ENCODE results near the gene SYNC.

- no peak for TF ChIP-seq POLR2A (IDR thresholded peaks at IDR 0.05)
- TF ChIP-seq, protein P1, sequence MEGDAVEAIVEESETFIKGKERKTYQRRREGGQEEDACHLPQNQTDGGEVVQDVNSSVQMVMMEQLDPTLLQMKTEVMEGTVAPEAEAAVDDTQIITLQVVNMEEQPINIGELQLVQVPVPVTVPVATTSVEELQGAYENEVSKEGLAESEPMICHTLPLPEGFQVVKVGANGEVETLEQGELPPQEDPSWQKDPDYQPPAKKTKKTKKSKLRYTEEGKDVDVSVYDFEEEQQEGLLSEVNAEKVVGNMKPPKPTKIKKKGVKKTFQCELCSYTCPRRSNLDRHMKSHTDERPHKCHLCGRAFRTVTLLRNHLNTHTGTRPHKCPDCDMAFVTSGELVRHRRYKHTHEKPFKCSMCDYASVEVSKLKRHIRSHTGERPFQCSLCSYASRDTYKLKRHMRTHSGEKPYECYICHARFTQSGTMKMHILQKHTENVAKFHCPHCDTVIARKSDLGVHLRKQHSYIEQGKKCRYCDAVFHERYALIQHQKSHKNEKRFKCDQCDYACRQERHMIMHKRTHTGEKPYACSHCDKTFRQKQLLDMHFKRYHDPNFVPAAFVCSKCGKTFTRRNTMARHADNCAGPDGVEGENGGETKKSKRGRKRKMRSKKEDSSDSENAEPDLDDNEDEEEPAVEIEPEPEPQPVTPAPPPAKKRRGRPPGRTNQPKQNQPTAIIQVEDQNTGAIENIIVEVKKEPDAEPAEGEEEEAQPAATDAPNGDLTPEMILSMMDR (IDR thresholded peaks at IDR 0.05) = no peak
Measured at GRCh38 chr1:32652244-32652962, 50.2 kb downstream of the SYNC start.

Measured in tibial nerve (tissue), 3 donors.